B cell (primary cell): ENCODE results near the gene ASPA. TPM values are rescaled to one million over a fixed set of nuclear protein-coding genes. Genes with fewer than 3 reads are reported as not detected.
"Not testable (repeated sequence)": the region's sequence is repeated elsewhere in the genome, so short reads cannot be mapped to it uniquely, and the experiment has no call there.

Source experiments
- ATAC-seq: fragments of 200-7000 bp; cut with Tn5 transposase; one replicate; pipeline ENCODE4 v1.10.0; 2021; ENCODE audit warnings: low read depth, mild to moderate bottlenecking, moderate number of reproducible peaks, moderate library complexity
- CTCF ChIA-PET: fragments of 350-600 bp; sonication (Branson Sonifier 250); formaldehyde crosslinking; loops from one replicate; lab custom pipeline; 2021; ENCODE audit warnings: antibody characterized with exemption, inconsistent platforms; lab: Charles Lee
- POLR2A ChIA-PET: fragments of 350-600 bp; sonication (Branson Sonifier 250); formaldehyde crosslinking; loops from one replicate; lab custom pipeline; 2021; ENCODE audit warnings: antibody characterized with exemption; lab: Charles Lee
- DNase-seq: peaks from one replicate; pipeline ENCODE4 v3.0.0; 2013
- H2AFZ ChIP-seq: 2 replicates; pipeline ENCODE4 v1.6.1; 2012; ENCODE audit warnings: mild to moderate bottlenecking, low read depth, low read length; ENCODE audit not compliant: insufficient read depth, poor library complexity, severe bottlenecking
- H3K27ac ChIP-seq, 2 donors: 1 replicate in 1 of 2; 2 replicates in 1 of 2; pipeline ENCODE4 v1.5.1; 2012 to 2013; ENCODE audit warnings: low read length in 2 of 2, mild to moderate bottlenecking in 2 of 2, moderate library complexity in 1 of 2
- H3K27me3 ChIP-seq, 4 experiments: fragments of 200-600 bp in 1 of 4; sonication (generic) in 1 of 4; replicated peaks in 1 of 4; 1 replicate in 2 of 4; 2 replicates in 2 of 4; pipeline versions ENCODE4 v1.6.1 to v1.7.0; 2013 to 2016; ENCODE audit warnings: low read length in 3 of 4, mild to moderate bottlenecking in 2 of 4, mixed read lengths in 1 of 4, moderate library complexity in 1 of 4; ENCODE audit not compliant: insufficient read depth in 4 of 4, control insufficient read depth in 3 of 4; ENCODE audit errors: control extremely low read depth in 1 of 4
- H3K36me3 ChIP-seq, 2 experiments: replicated peaks in 1 of 2; 1 replicate in 1 of 2; 2 replicates in 1 of 2; pipeline versions ENCODE4 v1.6.1 to v1.7.1; 2013; ENCODE audit warnings: low read length in 1 of 2; ENCODE audit not compliant: insufficient read depth in 2 of 2, control insufficient read depth in 1 of 2; ENCODE audit errors: control extremely low read depth in 1 of 2, extremely low read depth in 1 of 2
- H3K4me1 ChIP-seq, 2 donors: fragments of 200-600 bp in 1 of 2; sonication (generic) in 1 of 2; 1 replicate in 1 of 2; 2 replicates in 1 of 2; pipeline versions ENCODE4 v1.5.1 to v1.6.1; 2013 to 2017; ENCODE audit warnings: low read length in 2 of 2; ENCODE audit not compliant: control insufficient read depth in 2 of 2, insufficient read depth in 2 of 2
- H3K4me2 ChIP-seq: replicated peaks from 2 replicates; pipeline ENCODE3; 2012; ENCODE audit warnings: mild to moderate bottlenecking, low read depth, low read length; ENCODE audit not compliant: poor library complexity, severe bottlenecking
- H3K4me3 ChIP-seq, 5 experiments: fragments of 200-600 bp in 1 of 5; sonication (generic) in 1 of 5; 1 replicate in 3 of 5; 2 replicates in 2 of 5; pipeline versions ENCODE4 v1.5.1 to v1.7.0; 2011 to 2016; ENCODE audit warnings: low read length in 4 of 5, mild to moderate bottlenecking in 4 of 5, low read depth in 2 of 5, control low read depth in 1 of 5, moderate library complexity in 1 of 5; ENCODE audit not compliant: insufficient read depth in 1 of 5; ENCODE audit errors: control extremely low read depth in 1 of 5, extremely low read depth in 1 of 5
- H3K79me2 ChIP-seq: fragments of 200-600 bp; sonication (generic); one replicate; pipeline ENCODE4 v1.6.0; 2016; ENCODE audit warnings: low read length; ENCODE audit not compliant: control insufficient read depth, insufficient read depth
- H3K9ac ChIP-seq: fragments of 200-600 bp; sonication (generic); 2 replicates; pipeline ENCODE4 v1.6.1; 2017; ENCODE audit warnings: mild to moderate bottlenecking, low read length, moderate library complexity
- H3K9me3 ChIP-seq, 3 donors: one replicate each; pipeline versions ENCODE4 v1.6.1 to v1.7.1; 2013; ENCODE audit warnings: low read length in 2 of 3; ENCODE audit not compliant: control insufficient read depth in 2 of 3, insufficient read depth in 1 of 3; ENCODE audit errors: control extremely low read depth in 1 of 3
- H4K20me1 ChIP-seq: 2 replicates; pipeline ENCODE4 v1.6.0; 2012; ENCODE audit warnings: mild to moderate bottlenecking, low read length; ENCODE audit not compliant: insufficient read depth, control insufficient read depth, poor library complexity, severe bottlenecking
- H3K27ac Mint-ChIP-seq: one replicate; pipeline ENCODE4 v1.8.0; 2021; ENCODE audit warnings: mixed read lengths
- H3K27me3 Mint-ChIP-seq: one replicate; pipeline ENCODE4 v1.8.0; 2021; ENCODE audit warnings: mixed read lengths
- H3K4me1 Mint-ChIP-seq: one replicate; pipeline ENCODE4 v1.8.0; 2021; ENCODE audit warnings: mixed read lengths
- H3K4me3 Mint-ChIP-seq: one replicate; pipeline ENCODE4 v1.8.0; 2021; ENCODE audit warnings: mixed read lengths
- H3K9me3 Mint-ChIP-seq: one replicate; pipeline ENCODE4 v1.8.0; 2022; ENCODE audit warnings: mixed read lengths; ENCODE audit not compliant: insufficient read depth
- EZH2 ChIP-seq: IDR thresholded peaks from 2 replicates; pipeline ENCODE4 v1.6.1; 2012; ENCODE audit warnings: borderline replicate concordance, low read depth, mild to moderate bottlenecking, moderate library complexity, low read length; ENCODE audit not compliant: insufficient read depth, poor library complexity, severe bottlenecking
- WGBS: methylation state at CpG from one replicate; pipeline ENCODE4 v1.1.5; 2013; ENCODE audit warnings: missing lambda C conversion rate; ENCODE audit not compliant: insufficient coverage; 5-methylcytosine and 5-hydroxymethylcytosine counted together
- intact Hi-C: fragments of 100-400 bp; cut with micrococcal nuclease; formaldehyde crosslinking; loops from one replicate; pipeline ENCODE4 v1.10.0; 2022
- polyA plus RNA-seq: library from polyadenylated mRNA; depleted of rRNA; stranded (reverse); fragments of >200 nt; gene quantifications from 2 replicates; pipeline ENCODE4 v1.2.3, GENCODE V29; 2012
- total RNA-seq, 2 donors: library from RNA; stranded (reverse); fragments of 120-200 nt in 1 of 2; gene quantifications; 1 replicate in 1 of 2; 2 replicates in 1 of 2; pipeline versions ENCODE4 v1.2.3 to v1.2.4, GENCODE V29; 2013 to 2022
- TF ChIP-seq, protein P1 (sequence below): fragments of 200-600 bp; IDR thresholded peaks from one replicate; pipeline ENCODE4 v1.8.0; 2022; ENCODE audit warnings: antibody characterized with exemption, mild to moderate bottlenecking

Gene ASPA
- total and polyA plus RNA-seq, 2 donors (not counting 1 experiment from before 2014, with no cell fraction given) = not detected

DNA sequence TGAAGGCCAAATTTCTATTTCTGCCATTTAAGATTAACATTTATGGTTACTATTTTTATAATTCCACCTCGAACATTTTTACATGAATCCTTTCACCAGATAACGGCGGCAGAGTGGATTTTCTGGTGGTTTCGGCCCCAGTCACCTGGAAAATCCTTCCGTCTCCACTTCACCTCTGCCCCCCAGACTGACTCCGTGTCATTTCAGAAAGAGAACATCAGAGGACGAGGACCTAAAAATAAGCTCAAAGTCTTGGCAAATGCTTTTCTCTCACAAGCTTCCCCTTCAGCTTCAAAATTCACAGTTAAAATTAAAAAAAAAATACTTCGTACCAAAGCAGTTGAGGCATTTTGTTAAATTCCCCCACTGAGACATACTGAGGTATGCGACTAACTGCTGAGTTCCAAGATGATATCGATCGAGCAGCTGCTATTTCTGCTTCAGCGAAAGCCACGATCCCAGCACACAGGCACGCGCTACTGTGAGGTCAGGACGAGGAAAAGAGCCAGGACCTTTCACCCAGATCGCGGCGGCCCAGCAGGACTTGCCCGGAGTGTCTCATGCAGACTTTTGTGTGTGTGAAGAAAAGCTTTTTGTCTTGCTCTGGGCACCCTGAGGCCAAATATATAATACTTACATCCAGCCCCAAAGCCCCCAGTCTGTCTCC is 36.8 kb downstream of the ASPA start:
- ATAC-seq (no peak), DNase-seq (no peak)
- Mint-ChIP-seq H3K27ac (no peak overlapping the region), H3K9me3 (peaks cover 5% of the 10 kb centered on the region), H3K4me3 (no peak overlapping the region), H3K4me1 (no peaks in the 10 kb centered on the region), H3K27me3 (peaks cover under 1% of the 10 kb centered on the region)
- Histone ChIP-seq H3K9me3 (no peaks in the 10 kb centered on the region), H3K79me2 (no peaks in the 10 kb centered on the region), H2AFZ (no peak overlapping the region), H3K36me3 (no peaks in the 10 kb centered on the region), H3K4me1 (no peaks in the 10 kb centered on the region), H3K4me2 (no peak overlapping the region), H4K20me1 (no peaks in the 10 kb centered on the region), H3K9ac (no peak overlapping the region), H3K27me3 (no peaks in the 10 kb centered on the region), H3K27ac (no peak overlapping the region), H3K4me3 (no peak overlapping the region)
- intact Hi-C loops = no loop called here
- POLR2A ChIA-PET = no interaction called here
- WGBS = 89% methylated on average over 18 of the region's 20 CpGs
- TF ChIP-seq EZH2 = no peak
- TF ChIP-seq, protein P1, sequence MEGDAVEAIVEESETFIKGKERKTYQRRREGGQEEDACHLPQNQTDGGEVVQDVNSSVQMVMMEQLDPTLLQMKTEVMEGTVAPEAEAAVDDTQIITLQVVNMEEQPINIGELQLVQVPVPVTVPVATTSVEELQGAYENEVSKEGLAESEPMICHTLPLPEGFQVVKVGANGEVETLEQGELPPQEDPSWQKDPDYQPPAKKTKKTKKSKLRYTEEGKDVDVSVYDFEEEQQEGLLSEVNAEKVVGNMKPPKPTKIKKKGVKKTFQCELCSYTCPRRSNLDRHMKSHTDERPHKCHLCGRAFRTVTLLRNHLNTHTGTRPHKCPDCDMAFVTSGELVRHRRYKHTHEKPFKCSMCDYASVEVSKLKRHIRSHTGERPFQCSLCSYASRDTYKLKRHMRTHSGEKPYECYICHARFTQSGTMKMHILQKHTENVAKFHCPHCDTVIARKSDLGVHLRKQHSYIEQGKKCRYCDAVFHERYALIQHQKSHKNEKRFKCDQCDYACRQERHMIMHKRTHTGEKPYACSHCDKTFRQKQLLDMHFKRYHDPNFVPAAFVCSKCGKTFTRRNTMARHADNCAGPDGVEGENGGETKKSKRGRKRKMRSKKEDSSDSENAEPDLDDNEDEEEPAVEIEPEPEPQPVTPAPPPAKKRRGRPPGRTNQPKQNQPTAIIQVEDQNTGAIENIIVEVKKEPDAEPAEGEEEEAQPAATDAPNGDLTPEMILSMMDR = no peak
- CTCF ChIA-PET = no interaction called here

DNA sequence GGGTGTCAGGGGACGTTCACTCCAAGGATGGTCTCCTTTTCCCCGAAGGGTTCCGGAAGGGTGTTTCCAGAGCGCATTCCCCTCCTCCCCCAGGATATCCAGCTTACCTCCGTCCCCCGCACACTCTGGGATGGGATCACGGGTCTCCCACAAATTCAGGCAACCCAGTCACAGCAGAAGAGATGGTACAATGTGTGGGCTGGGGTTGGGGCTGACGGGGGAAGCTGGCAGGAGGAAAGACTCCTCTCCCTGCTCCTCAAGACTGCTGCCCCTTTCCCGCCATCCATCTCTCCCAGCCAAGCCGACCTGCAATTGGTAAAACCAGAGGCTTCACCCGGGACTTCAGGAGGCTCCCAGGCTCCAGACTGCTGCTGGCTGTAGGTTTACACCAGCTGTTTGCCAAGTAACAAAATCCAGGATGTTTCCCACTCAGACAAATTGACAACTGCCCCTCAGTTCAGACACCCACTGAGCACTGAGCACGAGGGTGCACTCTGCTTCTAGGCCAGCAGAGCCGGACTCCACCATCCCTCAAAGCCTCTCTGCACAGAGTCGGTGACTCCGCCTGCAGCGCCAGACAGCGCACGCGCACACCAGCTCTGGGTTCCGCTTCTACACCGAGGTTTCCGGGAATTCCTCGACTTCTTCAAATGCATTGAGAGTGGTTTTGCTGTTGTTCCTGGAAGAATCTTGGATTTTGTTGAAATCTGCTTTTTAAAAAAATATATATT is 37.7 kb downstream of the ASPA start:
- CTCF ChIA-PET = no interaction called here
- Histone ChIP-seq H3K4me3 (peak overlapping the region in 1 of 5 experiments; percentile 2), H3K36me3 (no peaks in the 10 kb centered on the region), H3K79me2 (no peaks in the 10 kb centered on the region), H3K4me1 (no peaks in the 10 kb centered on the region), H3K9me3 (no peaks in the 10 kb centered on the region), H3K27ac (no peak overlapping the region), H3K4me2 (no peak overlapping the region), H4K20me1 (no peaks in the 10 kb centered on the region), H3K27me3 (no peaks in the 10 kb centered on the region), H2AFZ (no peak overlapping the region), H3K9ac (no peak overlapping the region)
- POLR2A ChIA-PET = no interaction called here
- H3K27me3 Mint-ChIP-seq = no peaks in the 10 kb centered on the region
- no peak overlapping the region for H3K4me3 Mint-ChIP-seq
- WGBS = 92% methylated on average over 4 of the region's 23 CpGs
- intact Hi-C loops = no loop called here
- no peaks in the 10 kb centered on the region for H3K4me1 Mint-ChIP-seq
- peaks cover 5% of the 10 kb centered on the region for H3K9me3 Mint-ChIP-seq
- no peak overlapping the region for H3K27ac Mint-ChIP-seq
- ATAC-seq = no peak
- DNase-seq = no peak
- TF ChIP-seq, protein P1 = no peak
- TF ChIP-seq EZH2 = no peak

DNA sequence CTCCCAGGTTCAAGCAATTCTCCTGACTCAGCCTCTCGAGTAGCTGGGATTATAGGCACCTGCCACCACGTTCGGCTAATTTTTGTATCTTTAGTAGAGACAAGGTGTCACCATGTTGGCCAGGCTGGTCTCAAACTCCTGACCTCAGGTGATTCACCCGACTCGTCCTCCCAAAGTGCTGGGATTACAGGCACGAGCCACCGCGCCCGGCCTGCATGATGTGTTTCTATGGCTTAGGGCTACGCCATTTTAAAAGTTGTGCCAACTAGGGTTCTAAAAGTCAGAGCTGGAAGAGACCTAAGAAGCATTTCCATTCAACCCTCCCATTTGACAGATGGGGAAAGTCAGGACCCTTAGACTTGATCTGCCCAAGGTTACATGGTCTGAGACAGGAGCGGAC is 38.4 kb downstream of the ASPA start:
- H3K9ac ChIP-seq, H4K20me1 ChIP-seq, H3K9me3 ChIP-seq, H3K27ac ChIP-seq, H3K27ac Mint-ChIP-seq, H3K79me2 ChIP-seq, DNase-seq, H3K4me1 Mint-ChIP-seq, H3K27me3 ChIP-seq, ATAC-seq, H3K4me3 ChIP-seq, H3K36me3 ChIP-seq, CTCF ChIA-PET, H3K9me3 Mint-ChIP-seq, H2AFZ ChIP-seq, H3K4me1 ChIP-seq, H3K27me3 Mint-ChIP-seq, H3K4me2 ChIP-seq, H3K4me3 Mint-ChIP-seq, intact Hi-C loops, POLR2A ChIA-PET: not testable (repeated sequence)
- WGBS = 95% methylated on average over 10 of the region's 11 CpGs
